HG03196 (cell line): Measurements from ENCODE around the gene SLC25A48.

Experiments used
- ATAC-seq: cut with Tn5 transposase; IDR thresholded peaks from one replicate; pipeline ENCODE4 v1.9.1; 2021; ENCODE audit not compliant: unreplicated experiment

The SLC25A48 gene, protein sequence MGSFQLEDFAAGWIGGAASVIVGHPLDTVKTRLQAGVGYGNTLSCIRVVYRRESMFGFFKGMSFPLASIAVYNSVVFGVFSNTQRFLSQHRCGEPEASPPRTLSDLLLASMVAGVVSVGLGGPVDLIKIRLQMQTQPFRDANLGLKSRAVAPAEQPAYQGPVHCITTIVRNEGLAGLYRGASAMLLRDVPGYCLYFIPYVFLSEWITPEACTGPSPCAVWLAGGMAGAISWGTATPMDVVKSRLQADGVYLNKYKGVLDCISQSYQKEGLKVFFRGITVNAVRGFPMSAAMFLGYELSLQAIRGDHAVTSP

GRCh38 chr5:135834639-135835529 lies at the start of gene SLC25A48:
SLC25A48 (plus strand) TSS chr5:135834663; CDS start chr5:135834848, 185 bp downstream.
- no peak for ATAC-seq

DNA sequence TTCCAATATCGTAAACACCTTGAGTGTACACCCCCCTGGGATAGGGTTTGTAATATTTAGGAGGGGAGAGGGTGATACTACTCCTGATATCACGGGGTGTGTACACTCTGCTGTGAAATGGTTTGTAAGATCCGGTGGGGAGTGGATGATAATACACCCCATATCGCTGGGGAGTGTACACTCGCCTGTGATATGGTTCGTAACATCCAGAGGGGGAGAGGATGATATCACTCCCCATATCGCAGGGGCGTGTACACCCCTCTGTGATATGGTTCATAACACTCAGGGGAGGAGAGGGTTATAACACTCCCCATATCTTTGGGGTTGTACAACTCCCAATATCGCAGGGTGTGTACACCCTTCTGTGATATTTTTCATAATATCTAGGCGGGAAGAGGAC lies 33.8 kb upstream of the SLC25A48 start:
- ATAC-seq, result no peak

- no peak for ATAC-seq
These were observed 24.1 kb upstream of the SLC25A48 start for GRCh38 chr5:135810188-135810943.

- ATAC-seq, result no peak
These were observed 23.5 kb upstream of the SLC25A48 start for GRCh38 chr5:135811007-135811406.

DNA sequence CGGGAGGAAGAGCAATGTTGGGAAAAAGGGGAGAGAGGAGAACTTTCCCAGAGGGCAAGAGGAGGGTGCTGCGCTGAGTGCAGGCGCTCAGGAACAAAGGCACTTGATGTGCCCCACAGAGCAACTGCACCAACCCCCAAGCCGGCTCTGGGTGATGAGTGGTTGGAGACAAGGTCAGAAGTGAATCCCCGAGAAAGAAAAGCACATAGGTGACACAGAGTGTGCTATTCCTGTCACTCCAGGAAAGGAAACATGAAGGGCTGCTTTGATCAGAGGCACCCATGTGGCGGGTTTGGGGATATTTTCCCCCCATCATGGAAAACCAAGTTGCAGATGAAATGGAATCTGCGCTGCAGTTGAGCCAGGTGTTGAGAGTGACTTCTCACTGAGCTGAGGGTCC lies 20.7 kb upstream of the SLC25A48 start:
- ATAC-seq, result no peak

DNA sequence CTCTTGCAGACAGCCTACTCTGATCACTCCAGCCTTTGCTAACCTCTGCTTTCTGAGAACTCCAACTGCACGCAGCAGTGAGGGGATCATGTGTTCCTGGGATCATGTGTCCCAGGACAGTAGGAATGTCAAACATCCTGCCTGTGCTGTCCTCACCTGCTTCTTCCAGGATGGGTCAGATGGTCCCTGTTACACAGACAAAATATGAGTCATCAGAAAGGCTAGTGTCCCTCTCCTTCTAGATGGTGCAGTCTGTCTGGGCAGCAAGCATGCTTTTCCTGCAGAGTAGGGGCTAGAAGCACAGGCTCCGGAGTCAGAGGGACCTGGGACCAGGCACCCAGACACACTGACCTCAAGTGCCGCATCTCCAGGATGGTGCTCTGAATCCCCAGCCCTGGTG lies 20.1 kb upstream of the SLC25A48 start:
- no peak for ATAC-seq

- no peak for ATAC-seq
These were observed 19.7 kb upstream of the SLC25A48 start for GRCh38 chr5:135814812-135815211.

DNA sequence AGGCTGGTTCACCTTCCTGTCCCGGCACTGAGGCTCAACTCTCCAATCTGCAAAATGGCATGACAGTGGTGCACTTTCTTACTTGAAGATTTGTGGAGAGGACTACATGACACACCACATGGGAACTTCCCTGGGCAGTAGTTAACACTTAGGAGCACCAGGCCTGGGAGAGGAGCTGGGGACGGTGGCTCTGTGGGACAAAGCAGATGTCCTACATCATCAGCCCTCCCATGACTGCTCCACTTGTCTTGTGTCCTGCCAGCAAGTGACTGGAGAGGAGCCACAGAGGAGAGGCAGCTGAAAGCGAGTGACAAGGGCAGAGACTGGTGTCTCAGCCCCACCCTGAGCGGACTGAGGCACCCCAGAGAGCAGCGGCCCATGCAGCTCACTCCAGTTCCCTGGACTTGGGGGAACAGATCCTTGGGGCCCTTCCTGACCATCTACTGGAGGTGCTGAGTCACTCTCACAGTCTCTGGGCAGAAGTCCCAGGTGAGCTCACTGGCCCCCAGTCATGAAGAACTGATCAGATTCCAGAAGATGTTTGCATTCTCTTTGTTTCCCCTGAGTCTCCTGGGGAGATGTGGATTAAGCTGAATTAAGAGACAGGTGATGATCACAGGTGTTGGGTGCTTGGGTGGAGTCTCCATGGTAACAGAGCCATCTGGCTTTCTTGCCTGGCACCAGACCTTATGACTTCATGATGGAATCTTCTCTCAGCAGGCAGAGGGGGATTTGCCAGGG lies 13.2 kb upstream of the SLC25A48 start:
- ATAC-seq, result no peak

GRCh38 chr5:135821802-135822201 lies 12.7 kb upstream of the SLC25A48 start:
- no peak for ATAC-seq

DNA sequence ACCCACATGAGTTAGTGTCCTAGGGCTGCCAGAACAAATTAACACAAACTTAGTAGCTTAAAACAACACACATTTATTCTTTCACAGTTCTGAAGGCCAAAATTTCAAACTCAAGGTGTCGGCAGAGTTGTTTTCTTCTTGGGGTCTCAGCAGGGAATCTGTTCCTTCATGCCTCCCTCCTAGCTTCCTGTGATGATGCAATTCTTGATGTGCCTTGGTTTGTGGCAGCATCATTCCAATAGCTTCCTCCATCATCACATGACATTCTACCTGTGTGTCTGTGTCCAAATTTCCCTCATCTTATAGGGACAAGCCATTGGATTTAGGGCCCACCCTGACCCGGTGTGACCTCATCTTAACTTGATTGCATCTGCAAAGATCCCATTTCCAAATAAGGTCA lies 12.2 kb upstream of the SLC25A48 start:
- no peak for ATAC-seq

GRCh38 chr5:135822959-135823358 lies 11.5 kb upstream of the SLC25A48 start:
- no peak for ATAC-seq

GRCh38 chr5:135823881-135824280 lies 10.6 kb upstream of the SLC25A48 start:
- ATAC-seq, result no peak

GRCh38 chr5:135824541-135825041 lies 9.9 kb upstream of the SLC25A48 start:
- ATAC-seq, result no peak

GRCh38 chr5:135825373-135826220 lies 8.9 kb upstream of the SLC25A48 start:
- ATAC-seq, result no peak

DNA sequence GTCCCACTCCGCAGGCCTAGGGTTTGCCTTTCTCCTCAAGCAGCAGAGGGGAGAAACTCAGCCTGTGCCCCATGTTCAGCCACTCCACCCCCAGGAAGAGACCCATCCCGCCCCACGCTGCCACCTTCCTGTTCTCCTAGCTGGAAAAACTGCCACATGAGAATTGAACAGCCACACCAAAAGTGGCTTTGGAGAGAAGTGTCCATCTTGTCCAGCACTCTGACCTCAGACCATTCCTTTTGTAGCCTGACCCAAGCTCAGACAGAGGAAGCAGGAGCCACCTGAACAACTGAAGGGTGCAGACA lies 8.3 kb upstream of the SLC25A48 start:
- no peak for ATAC-seq

- no peak for ATAC-seq
These were observed 7.3 kb upstream of the SLC25A48 start for GRCh38 chr5:135826994-135827671.

GRCh38 chr5:135827965-135828781 lies 6.3 kb upstream of the SLC25A48 start:
- no peak for ATAC-seq

- ATAC-seq, result no peak
These were observed 5.7 kb upstream of the SLC25A48 start for GRCh38 chr5:135828782-135829127.

DNA sequence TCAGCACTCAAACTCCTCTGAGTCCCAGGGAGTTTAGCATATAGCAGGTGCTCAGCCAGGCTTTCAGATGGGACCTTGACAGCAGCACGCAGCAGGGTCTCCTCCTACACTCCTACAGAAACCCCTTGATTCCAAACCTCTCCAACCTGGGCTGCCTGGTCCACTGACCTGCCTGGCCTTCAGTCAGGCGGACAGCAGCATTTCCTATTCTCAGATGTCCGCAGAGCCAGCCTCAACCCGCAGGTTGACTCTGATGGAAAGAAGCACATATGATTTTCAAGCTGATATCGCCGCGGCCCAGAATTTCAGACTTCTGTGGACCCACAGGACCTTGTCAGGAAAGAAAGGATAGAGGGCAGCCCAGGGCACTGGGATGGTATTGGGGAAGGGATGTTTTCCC lies 5.3 kb upstream of the SLC25A48 start:
- no peak for ATAC-seq
